OCI-LY3 (cell line): Measurements from ENCODE around the gene VN1R5.

Experiments used
- EZH2phosphoT487 ChIP-seq: fragments of 200-600 bp; shearing (Covaris generic); IDR thresholded peaks from 2 replicates; pipeline ENCODE4 v1.6.1; 2018; ENCODE audit warnings: antibody characterized with exemption, mixed run types, low read depth
- TF ChIP-seq, protein P1 (sequence below): fragments of 200-600, 300-600 bp; sonication (generic); IDR thresholded peaks from 2 replicates; pipeline ENCODE4 v1.5.1; 2014; ENCODE audit warnings: antibody characterized with exemption, low read length, low read depth

DNA sequence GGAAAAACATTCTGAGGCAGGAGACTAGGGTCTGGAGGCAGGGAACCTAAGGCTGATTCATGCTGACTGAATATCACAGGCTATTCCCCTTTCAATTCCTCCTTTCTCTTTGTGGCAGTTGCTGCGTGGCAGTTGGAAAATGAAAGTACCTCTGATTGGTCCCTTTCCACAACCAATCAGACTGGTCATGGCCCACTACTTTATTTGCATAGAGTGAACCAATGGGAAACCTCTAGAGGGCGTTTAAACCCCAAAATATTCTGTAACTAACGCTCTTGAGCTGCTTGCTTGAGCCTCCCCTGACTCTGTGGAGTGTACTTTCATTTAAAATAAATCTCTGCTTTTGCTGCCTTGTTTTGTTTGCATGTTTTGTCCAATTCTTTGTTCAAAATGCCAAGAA lies 27.7 kb upstream of the VN1R5 start:
- TF ChIP-seq, protein P1, sequence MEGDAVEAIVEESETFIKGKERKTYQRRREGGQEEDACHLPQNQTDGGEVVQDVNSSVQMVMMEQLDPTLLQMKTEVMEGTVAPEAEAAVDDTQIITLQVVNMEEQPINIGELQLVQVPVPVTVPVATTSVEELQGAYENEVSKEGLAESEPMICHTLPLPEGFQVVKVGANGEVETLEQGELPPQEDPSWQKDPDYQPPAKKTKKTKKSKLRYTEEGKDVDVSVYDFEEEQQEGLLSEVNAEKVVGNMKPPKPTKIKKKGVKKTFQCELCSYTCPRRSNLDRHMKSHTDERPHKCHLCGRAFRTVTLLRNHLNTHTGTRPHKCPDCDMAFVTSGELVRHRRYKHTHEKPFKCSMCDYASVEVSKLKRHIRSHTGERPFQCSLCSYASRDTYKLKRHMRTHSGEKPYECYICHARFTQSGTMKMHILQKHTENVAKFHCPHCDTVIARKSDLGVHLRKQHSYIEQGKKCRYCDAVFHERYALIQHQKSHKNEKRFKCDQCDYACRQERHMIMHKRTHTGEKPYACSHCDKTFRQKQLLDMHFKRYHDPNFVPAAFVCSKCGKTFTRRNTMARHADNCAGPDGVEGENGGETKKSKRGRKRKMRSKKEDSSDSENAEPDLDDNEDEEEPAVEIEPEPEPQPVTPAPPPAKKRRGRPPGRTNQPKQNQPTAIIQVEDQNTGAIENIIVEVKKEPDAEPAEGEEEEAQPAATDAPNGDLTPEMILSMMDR = no peak
- no peak for TF ChIP-seq EZH2phosphoT487
